GM12878 (cell line): ENCODE results near the gene COL1A2. TPM values are rescaled to one million over a fixed set of nuclear protein-coding genes. Genes with fewer than 3 reads are reported as not detected.

Source experiments
- ATAC-seq: fragments of 200-7000 bp; cut with Tn5 transposase; 3 replicates; pipeline ENCODE4 v1.9.1; 2020; ENCODE audit warnings: mild to moderate bottlenecking, moderate library complexity
- BruUV-seq: library from RNA; stranded (reverse); fragments of 400-500 nt; replicated peaks from 2 replicates; lab custom pipeline; 2021; lab: Mats Ljungman, UMichigan
- CTCF ChIA-PET: fragments of 300-600 bp; sonication (Branson Sonifier 250); formaldehyde crosslinking; extraction: SDS; loops from one replicate; lab custom pipeline; 2021; ENCODE audit warnings: inconsistent platforms; lab: Yijun Ruan, JAX
- POLR2A ChIA-PET: fragments of 350-600 bp; formaldehyde crosslinking; extraction: SDS; loops from one replicate; lab custom pipeline; 2021; ENCODE audit warnings: inconsistent platforms; lab: Charles Lee
- RAD21 ChIA-PET: fragments of 300-600 bp; sonication (Branson Sonifier 250); formaldehyde crosslinking; loops from one replicate; lab custom pipeline; 2023; ENCODE audit warnings: antibody characterized with exemption; ENCODE audit not compliant: unreplicated experiment; lab: Charles Lee
- SMC1A ChIA-PET: fragments of 300-600 bp; sonication (Branson Sonifier 250); formaldehyde crosslinking; loops from one replicate; lab custom pipeline; 2023; ENCODE audit not compliant: unreplicated experiment, uncharacterized antibody; lab: Charles Lee
- DNase-seq: peaks from one replicate; pipeline ENCODE4 v3.0.0-alpha.2; 2011; ENCODE audit warnings: low read depth, low spot score
- FAIRE-seq: peaks from 3 replicates; lab custom pipeline; 2011; peaks lifted over from hg19 to GRCh38; lab: Jason Lieb, UNC
- H2AFZ ChIP-seq: 2 replicates; pipeline ENCODE4 v1.6.0; 2011; ENCODE audit warnings: low read depth, low read length, control low read depth; ENCODE audit not compliant: control insufficient read depth
- H3K27ac ChIP-seq: 2 replicates; pipeline ENCODE4 v1.5.1; 2011; ENCODE audit warnings: control low read depth; ENCODE audit not compliant: control insufficient read depth, insufficient read depth
- H3K27me3 ChIP-seq, 2 experiments: replicated peaks in 1 of 2; 2 replicates each; pipeline versions ENCODE4 v1.6.0 to v1.6.1; 2011; ENCODE audit warnings: low read length in 1 of 2; ENCODE audit not compliant: control insufficient read depth in 2 of 2, insufficient read depth in 2 of 2
- H3K36me3 ChIP-seq, 2 experiments: 2 replicates each; pipeline ENCODE4 v1.5.1; 2011; ENCODE audit warnings: low read length in 1 of 2; ENCODE audit not compliant: control insufficient read depth in 2 of 2, insufficient read depth in 2 of 2
- H3K4me1 ChIP-seq: 2 replicates; pipeline ENCODE4 v1.6.1; 2011; ENCODE audit warnings: mild to moderate bottlenecking, low read length, moderate library complexity, mixed read lengths; ENCODE audit not compliant: control insufficient read depth, insufficient read depth
- H3K4me2 ChIP-seq: 2 replicates; pipeline ENCODE4 v1.6.0; 2011; ENCODE audit warnings: control low read depth; ENCODE audit not compliant: control insufficient read depth, insufficient read depth
- H3K4me3 ChIP-seq: fragments of 200-600 bp; sonication (generic); 2 replicates; pipeline ENCODE4 v1.5.1; 2016
- H3K79me2 ChIP-seq: 2 replicates; pipeline ENCODE4 v1.6.0; 2011; ENCODE audit warnings: low read length; ENCODE audit not compliant: control insufficient read depth, insufficient read depth
- H3K9ac ChIP-seq: 2 replicates; pipeline ENCODE4 v1.8.0; 2011; ENCODE audit warnings: low read length, control low read depth, mixed read lengths; ENCODE audit not compliant: control insufficient read depth, insufficient read depth
- H3K9me3 ChIP-seq: replicated peaks from 3 replicates; pipeline ENCODE4 v1.5.1; 2011; ENCODE audit warnings: mild to moderate bottlenecking, low read length; ENCODE audit not compliant: control insufficient read depth, insufficient read depth
- H4K20me1 ChIP-seq: 2 replicates; pipeline ENCODE4 v1.6.0; 2011; ENCODE audit not compliant: control insufficient read depth, insufficient read depth
- CHD4 ChIP-seq: fragments of 200-600 bp; sonication (generic); IDR thresholded peaks from 2 replicates; pipeline ENCODE4 v1.6.1; 2016; ENCODE audit warnings: mild to moderate bottlenecking
- E2F8 ChIP-seq: fragments of 450-650 bp; IDR thresholded peaks from 2 replicates; pipeline ENCODE4 v1.6.1; 2018; ENCODE audit warnings: mild to moderate bottlenecking, low read depth, moderate library complexity; ENCODE audit not compliant: partially characterized antibody
- ELK1 ChIP-seq: IDR thresholded peaks from 2 replicates; pipeline ENCODE4 v1.6.1; 2012; ENCODE audit warnings: low read depth, low read length, improper control_type of control experiment
- FOXK2 ChIP-seq: fragments of 450-650 bp; IDR thresholded peaks from 2 replicates; pipeline ENCODE4 v1.6.1; 2017; ENCODE audit warnings: mild to moderate bottlenecking, moderate library complexity
- HCFC1 ChIP-seq: fragments of 150-350 bp; IDR thresholded peaks from 2 replicates; pipeline ENCODE4 v1.6.1; 2014; ENCODE audit warnings: low read length
- HSF1 ChIP-seq: fragments of 150-350 bp; IDR thresholded peaks from 2 replicates; pipeline ENCODE4 v1.6.1; 2014; ENCODE audit warnings: mild to moderate bottlenecking, low read depth, low read length
- POLR2AphosphoS5 ChIP-seq: IDR thresholded peaks from 2 replicates; pipeline ENCODE4 v1.6.1; 2011; ENCODE audit warnings: mild to moderate bottlenecking, low read length, inconsistent platforms
- ZNF592 ChIP-seq: fragments of 450-650 bp; IDR thresholded peaks from 2 replicates; pipeline ENCODE4 v1.6.1; 2017; ENCODE audit warnings: mild to moderate bottlenecking, moderate library complexity
- WGBS: methylation state at CpG from one replicate; pipeline ENCODE4 v1.1.6; 2016; ENCODE audit warnings: low lambda C conversion rate; ENCODE audit not compliant: insufficient replicate concordance, insufficient coverage; ENCODE audit errors: missing lambda C conversion rate; 5-methylcytosine and 5-hydroxymethylcytosine counted together
- in situ Hi-C: fragments of 300-500 bp; cut with MboI; formaldehyde crosslinking; loops from 9 replicates; pipeline ENCODE4 v1.14.3; 2018; ENCODE audit warnings: mixed read lengths
- intact Hi-C: fragments of 100-400 bp; cut with micrococcal nuclease; formaldehyde crosslinking; loops from one replicate; pipeline ENCODE4 v1.14.2; 2022; ENCODE audit not compliant: unreplicated experiment
- polyA plus RNA-seq, 11 experiments: library from polyadenylated mRNA; depleted of rRNA in 4 of 11; unstranded in 6 of 11; stranded (reverse) in 5 of 11; fragments of >200 nt; fragmentation: Nextera tagmentation in 4 of 11; fragmentation: Illumina TruSeq in 1 of 11; extraction: Ambion mirVana in 4 of 11; extraction: Trizol in 1 of 11; gene quantifications; 1 replicate in 1 of 11; 2 replicates in 10 of 11; pipeline versions ENCODE4 v1.2.1 to v1.2.3, GENCODE V29; 2011 to 2016; ENCODE audit warnings: inconsistent platforms in 2 of 11, missing spikeins in 2 of 11, low read depth in 1 of 11
- total RNA-seq, 4 experiments: library from RNA; depleted of rRNA in 3 of 4; stranded (reverse); fragments of >200 nt in 3 of 4; fragmentation: Illumina TruSeq in 1 of 4; extraction: Trizol in 1 of 4; gene quantifications; 2 replicates each; pipeline versions ENCODE4 v1.2.1 to v1.2.3, GENCODE V29; 2013 to 2021

Gene COL1A2
- total and polyA plus RNA-seq, 10 of the 15 experiments (the other 5 are each of a cell fraction or from before 2014, with no cell fraction given) = 0.03 to 2.5 (median 0.76) TPM; not detected in 4

- in situ Hi-C loops = loop anchor here (25.0 kb wide), 1 partner anchor 1254 kb away; no protein-coding TSS in a partner anchor
- WGBS = 4% methylated on average over 2 of the region's 2 CpGs
- FAIRE-seq = no peak
- no peak for TF ChIP-seq ZNF592
- no peak for TF ChIP-seq HCFC1
- no peak for TF ChIP-seq E2F8
- TF ChIP-seq CHD4 = no peak
- TF ChIP-seq ELK1 = no peak
- no peak for TF ChIP-seq POLR2AphosphoS5
- TF ChIP-seq FOXK2 = no peak
- no peak for TF ChIP-seq HSF1
- Histone ChIP-seq H3K27me3 (no peaks in the 10 kb centered on the region), H3K9me3 (no peaks in the 10 kb centered on the region), H4K20me1 (no peaks in the 10 kb centered on the region), H3K4me2 (no peak overlapping the region), H2AFZ (no peak overlapping the region), H3K79me2 (no peaks in the 10 kb centered on the region), H3K9ac (no peak overlapping the region), H3K36me3 (no peaks in the 10 kb centered on the region), H3K4me3 (no peak overlapping the region), H3K27ac (no peak overlapping the region), H3K4me1 (no peaks in the 10 kb centered on the region)
- BruUV-seq = no TSS peak
- ChIA-PET RAD21 (interaction anchor here (1.3 kb wide), 1 partner anchor 1043 kb away, joined by 3 read pairs; no protein-coding TSS in a partner anchor), SMC1A (interaction anchor here (1.0 to 1.6 kb wide), 2 partner anchors 10 to 532 kb away, joined by 3 read pairs; no protein-coding TSS in a partner anchor), POLR2A (no interaction called here), CTCF (interaction anchor here (0.6 to 1.3 kb wide), 3 partner anchors 12 to 814 kb away, joined by 3 read pairs; no protein-coding TSS in a partner anchor)
- intact Hi-C loops = no loop called here
- ATAC-seq = no peak
- no peak for DNase-seq
Observed at GRCh38 chr7:94433224-94433623, 38.5 kb downstream of the COL1A2 start.
